MG63 (cell line): ENCODE results near the gene SSU72. TPM values are rescaled to one million over a fixed set of nuclear protein-coding genes. Genes with fewer than 3 reads are reported as not detected.
A peak's percentile ranks its signal among the peaks of the same experiment; 100 is the strongest.
"Not testable (repeated sequence)": the region's sequence is repeated elsewhere in the genome, so short reads cannot be mapped to it uniquely, and the experiment has no call there.

ENCODE experiments used
- DNase-seq: peaks from one replicate; pipeline ENCODE4 v3.0.0-alpha.2; 2020
- H3K27me3 ChIP-seq: fragments of 250-450 bp; sonication (Bioruptor Pico); 2 replicates; pipeline ENCODE4 v1.5.1; 2020; ENCODE audit warnings: mild to moderate bottlenecking, moderate library complexity
- H3K36me3 ChIP-seq: fragments of 250-450 bp; sonication (Bioruptor Pico); 2 replicates; pipeline ENCODE4 v1.5.1; 2020; ENCODE audit warnings: mild to moderate bottlenecking, moderate library complexity
- H3K4me3 ChIP-seq: fragments of 250-450 bp; sonication (Bioruptor Pico); 2 replicates; pipeline ENCODE4 v1.5.1; 2020; ENCODE audit warnings: mild to moderate bottlenecking, moderate library complexity
- H3K9me3 ChIP-seq: fragments of 250-450 bp; sonication (Bioruptor Pico); 2 replicates; pipeline ENCODE4 v1.5.1; 2020; ENCODE audit warnings: mild to moderate bottlenecking, moderate library complexity
- total RNA-seq: library from RNA; depleted of rRNA; stranded (reverse); fragments of >200 nt; shearing (Covaris generic); gene quantifications from 2 replicates; pipeline ENCODE4 v1.2.3, GENCODE V29; 2014; ENCODE audit warnings: low replicate concordance

Gene SSU72
- total RNA-seq, 1 experiment from 2014 or later, result 168 TPM

GRCh38 chr1:1577367-1578011, 2.8 kb upstream of the SSU72 start:
- DNase-seq, result no peak

GRCh38 chr1:1573843-1574720, 581 bp downstream of the SSU72 start:
- DNase-seq, result no peak
- Histone ChIP-seq H3K9me3 (no peaks in the 10 kb centered on the region), H3K4me3 (peak overlapping the region; percentile 97), H3K36me3 (peaks cover 32% of the 10 kb centered on the region), H3K27me3 (no peaks in the 10 kb centered on the region)

More at GRCh38 chr1:1577367-1578011, 2.8 kb upstream of the SSU72 start:
- Histone ChIP-seq H3K36me3 (peaks cover 6% of the 10 kb centered on the region), H3K27me3 (peaks cover 2% of the 10 kb centered on the region; the same call in 1 of the 2 replicates), H3K9me3 (no peaks in the 10 kb centered on the region), H3K4me3 (no peak overlapping the region)

GRCh38 chr1:1569341-1569740, 5.3 kb downstream of the SSU72 start:
- no peak for DNase-seq
- no peaks in the 10 kb centered on the region for H3K27me3 ChIP-seq
- peaks cover 69% of the 10 kb centered on the region for H3K36me3 ChIP-seq
- no peak overlapping the region for H3K4me3 ChIP-seq
- no peaks in the 10 kb centered on the region for H3K9me3 ChIP-seq

GRCh38 chr1:1567891-1568291, 6.8 kb downstream of the SSU72 start:
- H3K4me3 ChIP-seq, result no peak overlapping the region
- DNase-seq, result no peak
- peaks cover 82% of the 10 kb centered on the region for H3K36me3 ChIP-seq
- H3K9me3 ChIP-seq, result no peaks in the 10 kb centered on the region
- H3K27me3 ChIP-seq, result no peaks in the 10 kb centered on the region

- no peaks in the 10 kb centered on the region for H3K27me3 ChIP-seq
- DNase-seq, result no peak
- no peak overlapping the region for H3K4me3 ChIP-seq
Measured at GRCh38 chr1:1567152-1567875, 7.3 kb downstream of the SSU72 start.

GRCh38 chr1:1565340-1565739, 9.3 kb downstream of the SSU72 start:
- Histone ChIP-seq H3K36me3 (peaks cover 87% of the 10 kb centered on the region), H3K4me3 (no peak overlapping the region), H3K27me3 (no peaks in the 10 kb centered on the region), H3K9me3 (no peaks in the 10 kb centered on the region)
- DNase-seq, result no peak

More at GRCh38 chr1:1567152-1567875, 7.3 kb downstream of the SSU72 start:
- Histone ChIP-seq H3K9me3 (no peaks in the 10 kb centered on the region), H3K36me3 (peaks cover 82% of the 10 kb centered on the region)

- H3K9me3 ChIP-seq, result no peaks in the 10 kb centered on the region
- peaks cover 85% of the 10 kb centered on the region for H3K36me3 ChIP-seq
- DNase-seq, result no peak
- H3K4me3 ChIP-seq, result no peak overlapping the region
- H3K27me3 ChIP-seq, result no peaks in the 10 kb centered on the region
Measured at GRCh38 chr1:1564268-1564667, 10.4 kb downstream of the SSU72 start.

- Histone ChIP-seq H3K4me3 (no peak overlapping the region), H3K36me3 (peaks cover 81% of the 10 kb centered on the region), H3K9me3 (no peaks in the 10 kb centered on the region), H3K27me3 (no peaks in the 10 kb centered on the region)
- DNase-seq, result no peak
Measured at GRCh38 chr1:1563688-1564087, 11.0 kb downstream of the SSU72 start.

GRCh38 chr1:1562556-1563195, 12.0 kb downstream of the SSU72 start:
- no peak for DNase-seq
- H3K9me3 ChIP-seq, result no peaks in the 10 kb centered on the region
- H3K4me3 ChIP-seq, result no peak overlapping the region
- H3K36me3 ChIP-seq, result peaks cover 79% of the 10 kb centered on the region
- H3K27me3 ChIP-seq, result no peaks in the 10 kb centered on the region

GRCh38 chr1:1561801-1562470, 12.7 kb downstream of the SSU72 start:
- Histone ChIP-seq H3K36me3 (peaks cover 81% of the 10 kb centered on the region), H3K9me3 (no peaks in the 10 kb centered on the region), H3K27me3 (no peaks in the 10 kb centered on the region), H3K4me3 (no peak overlapping the region)
- DNase-seq, result no peak

GRCh38 chr1:1560178-1560577, 14.5 kb downstream of the SSU72 start:
- H3K4me3 ChIP-seq, result no peak overlapping the region
- DNase-seq, result no peak
- peaks cover 83% of the 10 kb centered on the region for H3K36me3 ChIP-seq
- H3K9me3 ChIP-seq, result no peaks in the 10 kb centered on the region
- no peaks in the 10 kb centered on the region for H3K27me3 ChIP-seq

GRCh38 chr1:1559066-1559465, 15.6 kb downstream of the SSU72 start:
- DNase-seq, result no peak
- H3K36me3 ChIP-seq, result peaks cover 79% of the 10 kb centered on the region
- no peaks in the 10 kb centered on the region for H3K27me3 ChIP-seq

GRCh38 chr1:1558591-1558990, 16.1 kb downstream of the SSU72 start:
- no peak for DNase-seq
- peaks cover 74% of the 10 kb centered on the region for H3K36me3 ChIP-seq

More at GRCh38 chr1:1559066-1559465, 15.6 kb downstream of the SSU72 start:
- no peaks in the 10 kb centered on the region for H3K9me3 ChIP-seq
- H3K4me3 ChIP-seq, result no peak overlapping the region

GRCh38 chr1:1557688-1558087, 17.0 kb downstream of the SSU72 start:
- DNase-seq, H3K4me3 ChIP-seq, H3K27me3 ChIP-seq, H3K9me3 ChIP-seq: not testable (repeated sequence)
- peaks cover 66% of the 10 kb centered on the region for H3K36me3 ChIP-seq

More at GRCh38 chr1:1558591-1558990, 16.1 kb downstream of the SSU72 start:
- H3K27me3 ChIP-seq, result no peaks in the 10 kb centered on the region
- H3K4me3 ChIP-seq, result no peak overlapping the region
- no peaks in the 10 kb centered on the region for H3K9me3 ChIP-seq

- not testable (repeated sequence) for DNase-seq, H3K27me3 ChIP-seq, H3K9me3 ChIP-seq, H3K4me3 ChIP-seq
- H3K36me3 ChIP-seq, result peaks cover 63% of the 10 kb centered on the region
Measured at GRCh38 chr1:1556961-1557360, 17.7 kb downstream of the SSU72 start.

- Histone ChIP-seq H3K9me3 (no peaks in the 10 kb centered on the region), H3K27me3 (no peaks in the 10 kb centered on the region), H3K36me3 (peaks cover 59% of the 10 kb centered on the region), H3K4me3 (no peak overlapping the region)
- no peak for DNase-seq
Measured at GRCh38 chr1:1556505-1556904, 18.2 kb downstream of the SSU72 start.
